IPS-15b (cell line): Measurements from ENCODE around the gene GPSM1.

Source experiments
- H3K27me3 ChIP-seq: one replicate; pipeline ENCODE4 v1.6.1; 2013; ENCODE audit warnings: low read length; ENCODE audit not compliant: control insufficient read depth, insufficient read depth
- H3K36me3 ChIP-seq: one replicate; pipeline ENCODE4 v1.6.1; 2013; ENCODE audit warnings: low read length; ENCODE audit not compliant: control insufficient read depth, insufficient read depth
- H3K4me1 ChIP-seq: one replicate; pipeline ENCODE4 v1.6.1; 2013; ENCODE audit warnings: mild to moderate bottlenecking, low read length; ENCODE audit not compliant: control insufficient read depth, insufficient read depth
- H3K4me3 ChIP-seq: one replicate; pipeline ENCODE4 v1.5.1; 2013; ENCODE audit warnings: low read depth, low read length
- H3K9ac ChIP-seq: one replicate; pipeline ENCODE4 v1.6.1; 2013; ENCODE audit warnings: low read depth, mild to moderate bottlenecking, low read length
- H3K9me3 ChIP-seq: one replicate; pipeline ENCODE4 v1.6.1; 2013; ENCODE audit warnings: mild to moderate bottlenecking, low read length; ENCODE audit not compliant: control insufficient read depth, insufficient read depth

GPSM1 gene

GRCh38 chr9:136358016-136358415, 30.7 kb downstream of the GPSM1 start:
- Histone ChIP-seq H3K9ac (no peak overlapping the region), H3K27me3 (no peaks in the 10 kb centered on the region), H3K4me3 (no peak overlapping the region), H3K9me3 (no peaks in the 10 kb centered on the region), H3K4me1 (peaks cover 2% of the 10 kb centered on the region), H3K36me3 (peaks cover 18% of the 10 kb centered on the region)

DNA sequence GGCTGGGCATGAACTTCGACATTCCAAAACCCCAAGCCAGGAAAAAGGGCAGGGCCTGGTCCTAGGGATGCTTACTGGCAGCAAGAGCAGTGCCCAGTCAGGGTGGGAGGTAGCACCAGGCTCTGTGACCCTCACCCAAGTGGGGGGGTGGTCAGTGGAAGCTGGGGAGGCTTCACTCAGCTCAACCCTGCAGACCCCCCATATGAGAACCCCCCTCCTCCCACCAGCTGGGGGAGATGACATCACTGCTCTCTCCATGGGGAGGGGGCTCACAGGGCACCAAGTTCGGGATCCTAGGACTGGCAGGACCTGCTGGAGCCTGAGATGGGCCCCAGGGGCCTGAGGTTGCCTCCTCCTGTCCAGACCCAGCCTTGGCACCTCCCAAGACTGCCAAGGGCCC, 31.5 kb downstream of the GPSM1 start:
- Histone ChIP-seq H3K36me3 (peaks cover 18% of the 10 kb centered on the region), H3K9me3 (no peaks in the 10 kb centered on the region), H3K4me1 (peaks cover 2% of the 10 kb centered on the region), H3K27me3 (no peaks in the 10 kb centered on the region), H3K9ac (no peak overlapping the region), H3K4me3 (no peak overlapping the region)

DNA sequence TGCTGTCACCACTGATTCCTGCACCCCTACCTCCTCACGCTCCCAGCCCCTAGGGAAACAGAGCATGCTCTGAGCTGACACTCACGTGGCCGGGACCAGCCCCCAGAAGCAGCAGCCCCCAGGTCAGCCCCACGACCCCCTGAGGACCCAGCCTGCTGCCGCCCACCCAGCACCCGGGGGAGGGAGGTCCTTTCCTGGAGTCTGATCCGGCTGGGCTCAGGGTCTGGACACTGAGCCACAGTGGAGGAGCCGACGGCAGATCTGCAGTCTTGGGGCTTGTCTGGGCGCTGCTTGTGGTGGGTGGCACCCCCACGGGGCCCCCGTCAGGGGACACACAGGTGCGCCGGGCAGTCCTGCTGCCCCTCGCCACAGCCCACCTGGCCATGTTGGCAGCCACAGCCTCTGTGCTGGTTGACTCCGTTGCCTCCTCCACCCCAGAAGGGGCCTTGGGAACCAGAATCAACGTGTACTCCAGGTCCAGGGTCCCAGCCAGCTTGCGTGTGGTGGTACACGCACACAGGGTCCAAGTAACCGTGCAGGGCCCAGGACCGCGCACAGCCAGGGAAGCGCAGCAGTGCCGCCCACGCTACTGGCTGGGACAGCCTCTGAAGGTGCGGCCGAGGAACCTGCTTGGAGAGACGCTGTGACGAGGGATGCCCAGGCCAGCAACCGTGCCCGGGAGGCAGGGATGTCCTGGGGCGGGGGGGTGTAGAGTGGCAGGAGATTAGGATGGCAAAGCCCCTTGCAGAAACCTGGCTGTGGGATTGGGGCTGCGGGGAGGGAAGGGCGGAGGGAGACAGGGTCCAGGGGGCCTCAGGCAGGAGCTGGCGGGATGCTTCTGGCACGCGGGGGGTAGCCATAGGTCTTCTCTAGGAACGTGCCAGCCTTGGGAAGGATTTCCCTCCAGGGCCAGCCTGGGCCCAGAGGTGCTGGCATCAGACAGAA, 32.7 kb downstream of the GPSM1 start:
- H3K4me1 ChIP-seq = peaks cover 2% of the 10 kb centered on the region
- H3K27me3 ChIP-seq = no peaks in the 10 kb centered on the region
- no peak overlapping the region for H3K4me3 ChIP-seq
- H3K9ac ChIP-seq = no peak overlapping the region
- H3K36me3 ChIP-seq = peaks cover 18% of the 10 kb centered on the region
- no peaks in the 10 kb centered on the region for H3K9me3 ChIP-seq

DNA sequence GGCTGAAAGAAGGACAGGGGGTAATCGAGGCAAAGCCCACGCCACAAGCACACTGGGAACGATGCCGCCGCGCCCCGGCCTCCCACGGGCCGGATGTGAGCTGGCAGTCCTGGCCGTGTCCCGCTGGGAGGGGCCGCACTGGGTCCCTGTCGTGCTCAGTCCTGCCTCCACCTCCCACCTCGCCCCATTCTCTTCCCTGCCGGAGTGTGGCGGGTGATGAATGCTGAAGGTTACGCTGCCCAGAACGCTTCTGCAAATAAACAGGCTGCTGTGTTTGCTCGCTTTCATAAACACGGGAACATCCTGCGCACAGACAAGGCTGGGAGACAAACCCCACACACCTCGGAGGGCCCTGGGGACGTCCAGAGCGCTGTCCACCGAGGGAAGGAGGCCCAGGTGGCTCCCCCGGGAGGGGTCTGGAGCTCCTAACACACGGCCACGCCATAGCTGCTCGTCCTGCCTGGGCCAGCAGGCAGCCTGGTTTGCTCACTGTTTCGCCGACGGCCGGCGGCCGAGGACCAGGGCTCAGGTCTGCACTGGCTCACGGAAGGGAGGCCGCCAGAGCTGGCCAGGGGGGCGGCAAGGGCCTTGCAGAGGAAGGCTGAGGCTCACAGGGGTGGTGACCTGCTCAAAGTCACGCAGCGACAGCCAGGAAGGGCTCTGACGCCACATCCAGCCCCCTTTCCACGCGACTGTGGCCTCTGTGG, 33.9 kb downstream of the GPSM1 start:
- no peak overlapping the region for H3K9ac ChIP-seq
- H3K4me3 ChIP-seq = no peak overlapping the region
- no peaks in the 10 kb centered on the region for H3K27me3 ChIP-seq
- peaks cover 17% of the 10 kb centered on the region for H3K36me3 ChIP-seq
- no peaks in the 10 kb centered on the region for H3K9me3 ChIP-seq
- peaks cover 2% of the 10 kb centered on the region for H3K4me1 ChIP-seq

GRCh38 chr9:136361754-136362449, 34.6 kb downstream of the GPSM1 start:
- no peaks in the 10 kb centered on the region for H3K27me3 ChIP-seq
- no peak overlapping the region for H3K9ac ChIP-seq
- H3K4me3 ChIP-seq = no peak overlapping the region
- peaks cover 13% of the 10 kb centered on the region for H3K36me3 ChIP-seq
- H3K4me1 ChIP-seq = peaks cover 2% of the 10 kb centered on the region
- H3K9me3 ChIP-seq = no peaks in the 10 kb centered on the region

- Histone ChIP-seq H3K9me3 (no peaks in the 10 kb centered on the region), H3K4me3 (no peak overlapping the region), H3K36me3 (peaks cover 8% of the 10 kb centered on the region), H3K9ac (no peak overlapping the region), H3K4me1 (peaks cover 2% of the 10 kb centered on the region), H3K27me3 (no peaks in the 10 kb centered on the region)
Observed at GRCh38 chr9:136362450-136362784, 35.1 kb downstream of the GPSM1 start.

GRCh38 chr9:136363106-136363948, 36.0 kb downstream of the GPSM1 start, which contains the start of gene DNLZ:
Gene DNLZ (minus strand): TSS chr9:136363744. CDS start chr9:136363714, 30 bp downstream.
- Histone ChIP-seq H3K4me3 (peak within 1 kb of the TSS; percentile 65), H3K36me3 (peaks cover 2% of the 10 kb centered on the region), H3K27me3 (no peaks in the 10 kb centered on the region), H3K4me1 (peaks cover 2% of the 10 kb centered on the region), H3K9me3 (no peaks in the 10 kb centered on the region), H3K9ac (peak within 1 kb of the TSS; percentile 12)

DNA sequence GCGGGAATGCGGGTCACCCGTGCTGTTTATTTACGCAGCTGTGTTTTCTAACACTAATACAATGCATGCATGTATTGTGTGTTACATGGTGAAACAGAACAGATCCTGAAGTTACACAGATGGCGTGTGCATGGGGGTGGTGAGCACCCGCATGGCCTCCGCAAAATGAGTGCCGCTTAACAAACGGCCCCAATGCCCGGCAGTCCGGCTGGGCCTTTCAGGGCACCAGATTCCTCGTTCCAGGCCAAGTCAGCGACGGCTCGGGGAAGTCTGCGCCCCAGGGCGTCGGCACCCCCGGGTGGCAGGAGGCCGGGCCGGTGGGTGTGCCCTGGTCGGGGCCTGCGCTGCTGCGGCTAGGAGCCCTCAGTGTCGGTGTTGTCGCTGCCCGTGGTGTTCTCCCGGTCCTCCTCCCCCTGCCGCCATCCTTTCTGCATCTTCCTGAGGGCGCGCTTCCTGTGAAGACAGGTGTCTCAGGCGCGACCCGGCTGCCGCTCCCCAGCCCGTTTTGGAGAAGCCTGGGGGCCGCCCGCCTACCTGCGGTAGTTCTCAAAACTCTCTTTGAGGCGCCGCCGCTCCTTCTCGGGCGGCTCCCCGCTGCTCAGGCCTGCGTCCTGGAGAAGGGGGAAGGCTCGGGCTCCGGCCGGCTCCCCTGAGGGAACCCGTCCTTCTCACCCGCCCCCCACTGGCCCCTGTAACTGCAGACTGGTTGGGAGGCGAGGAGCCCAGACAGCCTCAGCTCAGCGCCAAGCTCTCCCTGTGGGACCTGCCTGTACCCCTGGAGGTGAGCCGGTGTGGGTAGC, 36.8 kb downstream of the GPSM1 start:
- Histone ChIP-seq H3K9ac (peak overlapping the region; percentile 12), H3K4me1 (peaks cover 2% of the 10 kb centered on the region), H3K27me3 (no peaks in the 10 kb centered on the region), H3K9me3 (no peaks in the 10 kb centered on the region), H3K36me3 (peaks cover 2% of the 10 kb centered on the region), H3K4me3 (peak overlapping the region; percentile 27)

- H3K9me3 ChIP-seq = no peaks in the 10 kb centered on the region
- H3K9ac ChIP-seq = no peak overlapping the region
- H3K27me3 ChIP-seq = no peaks in the 10 kb centered on the region
- H3K4me3 ChIP-seq = no peak overlapping the region
- peaks cover 2% of the 10 kb centered on the region for H3K36me3 ChIP-seq
- peaks cover 2% of the 10 kb centered on the region for H3K4me1 ChIP-seq
Observed at GRCh38 chr9:136364942-136365774, 37.8 kb downstream of the GPSM1 start.

- H3K4me3 ChIP-seq = no peak overlapping the region
- H3K27me3 ChIP-seq = no peaks in the 10 kb centered on the region
- H3K4me1 ChIP-seq = peaks cover 2% of the 10 kb centered on the region
- no peak overlapping the region for H3K9ac ChIP-seq
- peaks cover 2% of the 10 kb centered on the region for H3K36me3 ChIP-seq
- no peaks in the 10 kb centered on the region for H3K9me3 ChIP-seq
Observed at GRCh38 chr9:136365775-136366222, 38.5 kb downstream of the GPSM1 start.
